ENCODE measurements around the gene DND1. TPM values are rescaled to one million over a fixed set of nuclear protein-coding genes. Genes with fewer than 3 reads are reported as not detected.
"Not testable (repeated sequence)": the region's sequence is repeated elsewhere in the genome, so short reads cannot be mapped to it uniquely, and the experiment has no call there.

DND1 gene
- not detected for total RNA-seq
- 0.96 TPM for polyA plus RNA-seq

- no peak within 1 kb of the TSS for H3K4me3 ChIP-seq (ENCODE audit: low read depth, low read length)
- H3K36me3 ChIP-seq (ENCODE audit: insufficient read depth), result no peaks in the 10 kb centered on the region
- no peaks in the 10 kb centered on the region for H3K4me1 ChIP-seq (ENCODE audit: insufficient read depth)
- 83% methylated on average over 45 of the region's 45 CpGs for WGBS
- DNase-seq (ENCODE audit: extremely low spot score), result no peak
- H3K27ac ChIP-seq (ENCODE audit: low read depth), result no peak within 1 kb of the TSS
Measured at GRCh38 chr5:140673187-140673976, at the start of gene DND1. Gene DND1, minus strand, starts transcription at chr5:140673576. Its CDS starts 34 bp downstream, at chr5:140673542.

GRCh38 chr5:140721395-140721794 lies 48.0 kb upstream of the DND1 start:
- H3K36me3 ChIP-seq (ENCODE audit: insufficient read depth); H3K4me3 ChIP-seq (ENCODE audit: low read depth, low read length); DNase-seq (ENCODE audit: extremely low spot score); H3K4me1 ChIP-seq (ENCODE audit: insufficient read depth); H3K27ac ChIP-seq (ENCODE audit: low read depth): not testable (repeated sequence)
- 77% methylated on average over 5 of the region's 5 CpGs for WGBS

- not testable (repeated sequence) for H3K36me3 ChIP-seq (ENCODE audit: insufficient read depth); H3K27ac ChIP-seq (ENCODE audit: low read depth); H3K4me1 ChIP-seq (ENCODE audit: insufficient read depth); H3K4me3 ChIP-seq (ENCODE audit: low read depth, low read length); DNase-seq (ENCODE audit: extremely low spot score)
- 60% methylated on average over 6 of the region's 6 CpGs for WGBS
Measured at GRCh38 chr5:140720738-140721137, 47.4 kb upstream of the DND1 start.

GRCh38 chr5:140718266-140718592 lies 44.9 kb upstream of the DND1 start:
- no peaks in the 10 kb centered on the region for H3K4me1 ChIP-seq (ENCODE audit: insufficient read depth)
- H3K4me3 ChIP-seq (ENCODE audit: low read depth, low read length), result no peak overlapping the region
- no peaks in the 10 kb centered on the region for H3K36me3 ChIP-seq (ENCODE audit: insufficient read depth)
- DNase-seq (ENCODE audit: extremely low spot score), result no peak
- WGBS, result 64% methylated on average over 7 of the region's 7 CpGs
- H3K27ac ChIP-seq (ENCODE audit: low read depth), result no peak overlapping the region

- not testable (repeated sequence) for H3K36me3 ChIP-seq (ENCODE audit: insufficient read depth); H3K4me3 ChIP-seq (ENCODE audit: low read depth, low read length); H3K27ac ChIP-seq (ENCODE audit: low read depth); H3K4me1 ChIP-seq (ENCODE audit: insufficient read depth); DNase-seq (ENCODE audit: extremely low spot score)
- 93% methylated on average over 2 of the region's 2 CpGs for WGBS
Measured at GRCh38 chr5:140716238-140716637, 42.9 kb upstream of the DND1 start.

GRCh38 chr5:140713562-140714094 lies 40.3 kb upstream of the DND1 start:
- no peak overlapping the region for H3K4me3 ChIP-seq (ENCODE audit: low read depth, low read length)
- no peak overlapping the region for H3K27ac ChIP-seq (ENCODE audit: low read depth)
- 98% methylated on average over 1 of the region's 1 CpG for WGBS
- H3K36me3 ChIP-seq (ENCODE audit: insufficient read depth), result no peaks in the 10 kb centered on the region
- DNase-seq (ENCODE audit: extremely low spot score), result no peak
- no peaks in the 10 kb centered on the region for H3K4me1 ChIP-seq (ENCODE audit: insufficient read depth)

- DNase-seq (ENCODE audit: extremely low spot score), result no peak
- no peak overlapping the region for H3K4me3 ChIP-seq (ENCODE audit: low read depth, low read length)
- 87% methylated on average over 1 of the region's 1 CpG for WGBS
- no peaks in the 10 kb centered on the region for H3K36me3 ChIP-seq (ENCODE audit: insufficient read depth)
- no peak overlapping the region for H3K27ac ChIP-seq (ENCODE audit: low read depth)
- H3K4me1 ChIP-seq (ENCODE audit: insufficient read depth), result no peaks in the 10 kb centered on the region
Measured at GRCh38 chr5:140711794-140712193, 38.4 kb upstream of the DND1 start.

- Histone ChIP-seq H3K36me3 (ENCODE audit: insufficient read depth) (no peaks in the 10 kb centered on the region), H3K4me1 (ENCODE audit: insufficient read depth) (no peaks in the 10 kb centered on the region), H3K27ac (ENCODE audit: low read depth) (peak overlapping the region; percentile 85), H3K4me3 (ENCODE audit: low read depth, low read length) (peak overlapping the region; percentile 42)
- peak; percentile 94 for DNase-seq (ENCODE audit: extremely low spot score)
- under 1% methylated on average over 27 of the region's 27 CpGs for WGBS
Measured at GRCh38 chr5:140710899-140711552, 37.6 kb upstream of the DND1 start.

- not testable (repeated sequence) for H3K27ac ChIP-seq (ENCODE audit: low read depth); H3K4me3 ChIP-seq (ENCODE audit: low read depth, low read length); H3K4me1 ChIP-seq (ENCODE audit: insufficient read depth); H3K36me3 ChIP-seq (ENCODE audit: insufficient read depth); DNase-seq (ENCODE audit: extremely low spot score)
- 94% methylated on average over 9 of the region's 9 CpGs for WGBS
Measured at GRCh38 chr5:140708787-140709186, 35.4 kb upstream of the DND1 start.

- Histone ChIP-seq H3K4me1 (ENCODE audit: insufficient read depth) (no peaks in the 10 kb centered on the region), H3K4me3 (ENCODE audit: low read depth, low read length) (no peak overlapping the region), H3K36me3 (ENCODE audit: insufficient read depth) (peaks cover 3% of the 10 kb centered on the region), H3K27ac (ENCODE audit: low read depth) (no peak overlapping the region)
- WGBS, result 84% methylated on average over 4 of the region's 4 CpGs
- DNase-seq (ENCODE audit: extremely low spot score), result no peak
Measured at GRCh38 chr5:140707812-140708211, 34.4 kb upstream of the DND1 start.

- peak; percentile 96 for DNase-seq (ENCODE audit: extremely low spot score)
- H3K27ac ChIP-seq (ENCODE audit: low read depth), result no peak within 1 kb of the TSS
- H3K4me1 ChIP-seq (ENCODE audit: insufficient read depth), result peaks cover 5% of the 10 kb centered on the region
- peak within 1 kb of the TSS; percentile 75 for H3K4me3 ChIP-seq (ENCODE audit: low read depth, low read length)
- WGBS, result 2% methylated on average over 44 of the region's 44 CpGs
- peaks cover 3% of the 10 kb centered on the region for H3K36me3 ChIP-seq (ENCODE audit: insufficient read depth)
Measured at GRCh38 chr5:140700177-140701144, 27.1 kb upstream of the DND1 start, which contains the start of gene ZMAT2. Gene ZMAT2, plus strand, starts transcription at chr5:140700447. Its CDS starts 14 bp downstream, at chr5:140700461.

- no peak overlapping the region for H3K27ac ChIP-seq (ENCODE audit: low read depth)
Measured at GRCh38 chr5:140696891-140697492, 23.6 kb upstream of the DND1 start.

GRCh38 chr5:140694276-140694675 lies 20.9 kb upstream of the DND1 start:
- WGBS, result 60% methylated on average over 5 of the region's 5 CpGs
- no peak overlapping the region for H3K27ac ChIP-seq (ENCODE audit: low read depth)
- DNase-seq (ENCODE audit: extremely low spot score), result no peak
- peaks cover 1% of the 10 kb centered on the region for H3K36me3 ChIP-seq (ENCODE audit: insufficient read depth)
- H3K4me1 ChIP-seq (ENCODE audit: insufficient read depth), result no peaks in the 10 kb centered on the region
- no peak overlapping the region for H3K4me3 ChIP-seq (ENCODE audit: low read depth, low read length)

More at GRCh38 chr5:140696891-140697492, 23.6 kb upstream of the DND1 start:
- Histone ChIP-seq H3K4me1 (ENCODE audit: insufficient read depth) (peaks cover 5% of the 10 kb centered on the region), H3K4me3 (ENCODE audit: low read depth, low read length) (no peak overlapping the region), H3K36me3 (ENCODE audit: insufficient read depth) (peaks cover 1% of the 10 kb centered on the region)
- 93% methylated on average over 4 of the region's 4 CpGs for WGBS
- no peak for DNase-seq (ENCODE audit: extremely low spot score)

Data from urinary bladder (tissue), 4 donors.